HepG2 (cell line): ENCODE results near the gene GLYATL1B. TPM values are rescaled to one million over a fixed set of nuclear protein-coding genes. Genes with fewer than 3 reads are reported as not detected.
"Not testable (repeated sequence)": the region's sequence is repeated elsewhere in the genome, so short reads cannot be mapped to it uniquely, and the experiment has no call there.

ENCODE experiments used
- ATAC-seq: fragments of 200-7000 bp; cut with Tn5 transposase; 3 replicates; pipeline ENCODE4 v1.9.1; 2020; ENCODE audit warnings: mild to moderate bottlenecking, moderate library complexity
- BruUV-seq: library from RNA; stranded (reverse); fragments of 400-500 nt; replicated peaks from 2 replicates; lab custom pipeline; 2021; lab: Mats Ljungman, UMichigan
- CTCF ChIA-PET: fragments of 300-600 bp; formaldehyde crosslinking; extraction: SDS; loops from one replicate; lab custom pipeline; 2021; ENCODE audit warnings: low total read pairs, inconsistent platforms, low intra/inter-chr PET ratio; lab: Yijun Ruan, JAX
- POLR2A ChIA-PET: fragments of 350-600 bp; sonication (Branson Sonifier 250); formaldehyde crosslinking; loops from one replicate; lab custom pipeline; 2020; ENCODE audit warnings: antibody characterized with exemption, inconsistent platforms; lab: Yijun Ruan, JAX
- DNase-seq: peaks from one replicate; pipeline ENCODE4 v3.0.0-alpha.2; 2015; ENCODE audit warnings: low spot score
- FAIRE-seq: peaks from 3 replicates; lab custom pipeline; 2011; peaks lifted over from hg19 to GRCh38; lab: Jason Lieb, UNC
- H2AFZ ChIP-seq: one replicate; pipeline ENCODE4 v1.6.1; 2011; ENCODE audit warnings: low read length, inconsistent platforms
- H3K27ac ChIP-seq: fragments of 300-600 bp; 3 replicates; pipeline ENCODE4 v1.8.0; 2011; ENCODE audit warnings: mixed run types, mild to moderate bottlenecking, mixed read lengths, low read length, inconsistent platforms; ENCODE audit not compliant: insufficient read depth; ENCODE audit errors: extremely low read length
- H3K27me3 ChIP-seq, 2 experiments: fragments of 200-600 bp in 1 of 2; 2 replicates in 1 of 2; 3 replicates in 1 of 2; pipeline versions ENCODE4 v1.6.0 to v1.8.0; 2011; ENCODE audit warnings: low read length in 2 of 2, mild to moderate bottlenecking in 2 of 2, moderate library complexity in 2 of 2, inconsistent platforms in 1 of 2; ENCODE audit not compliant: insufficient read depth in 2 of 2, control insufficient read depth in 1 of 2
- H3K36me3 ChIP-seq, 2 experiments: fragments of 200-600 bp in 1 of 2; replicated peaks in 1 of 2; 2 replicates in 1 of 2; 3 replicates in 1 of 2; pipeline versions ENCODE4 v1.5.1 to v1.8.0; 2011; ENCODE audit warnings: low read length in 2 of 2, inconsistent platforms in 1 of 2; ENCODE audit not compliant: insufficient read depth in 2 of 2, control insufficient read depth in 1 of 2
- H3K4me1 ChIP-seq: 2 replicates; pipeline ENCODE4 v1.5.1; 2012; ENCODE audit warnings: low read length, inconsistent platforms; ENCODE audit not compliant: insufficient read depth
- H3K4me2 ChIP-seq: 2 replicates; pipeline ENCODE4 v1.6.0; 2011; ENCODE audit warnings: low read depth, low read length, inconsistent platforms
- H3K4me3 ChIP-seq, 3 experiments: fragments of 200-600 bp in 1 of 3; sonication (generic), shearing (Covaris generic) in 1 of 3; replicated peaks in 1 of 3; 2 replicates each; pipeline ENCODE4 v1.5.1; 2011 to 2016; ENCODE audit warnings: low read length in 3 of 3, inconsistent platforms in 2 of 3, low read depth in 2 of 3, mild to moderate bottlenecking in 2 of 3, control low read depth in 1 of 3, mixed read lengths in 1 of 3; ENCODE audit not compliant: insufficient read depth in 1 of 3
- H3K79me2 ChIP-seq: one replicate; pipeline ENCODE4 v1.6.1; 2011; ENCODE audit warnings: low read length, inconsistent platforms; ENCODE audit not compliant: insufficient read depth
- H3K9ac ChIP-seq: 2 replicates; pipeline ENCODE4 v1.6.0; 2011; ENCODE audit warnings: mild to moderate bottlenecking, low read depth, low read length, inconsistent platforms; ENCODE audit not compliant: insufficient read depth
- H3K9me3 ChIP-seq: 2 replicates; pipeline ENCODE4 v1.5.1; 2012; ENCODE audit warnings: mild to moderate bottlenecking, low read length
- H4K20me1 ChIP-seq: 2 replicates; pipeline ENCODE4 v1.6.0; 2011; ENCODE audit warnings: inconsistent platforms, mild to moderate bottlenecking, low read length, moderate library complexity; ENCODE audit not compliant: insufficient read depth
- GABPA ChIP-seq, 2 experiments: IDR thresholded peaks; 2 replicates each; pipeline ENCODE4 v1.6.1; 2011 to 2016; ENCODE audit warnings: low read depth in 2 of 2, low read length in 1 of 2, missing biosample characterization in 1 of 2, missing genetic modification characterization in 1 of 2
- GABPB1 ChIP-seq: IDR thresholded peaks from 2 replicates; pipeline ENCODE4 v1.6.1; 2016; ENCODE audit warnings: mild to moderate bottlenecking, missing genetic modification reagents, moderate library complexity, missing compliant biosample characterization
- SMC3 ChIP-seq: IDR thresholded peaks from 2 replicates; pipeline ENCODE4 v1.6.1; 2011; ENCODE audit warnings: low read length, improper control_type of control experiment
- SOX6 ChIP-seq, 2 experiments: fragments of 450-650 bp in 1 of 2; sonication (generic) in 1 of 2; formaldehyde crosslinking in 1 of 2; IDR thresholded peaks; 2 replicates each; pipeline versions ENCODE4 v1.4.0 to v1.6.1; 2017 to 2020; ENCODE audit warnings: antibody characterized with exemption in 1 of 2, mild to moderate bottlenecking in 1 of 2, missing genetic modification reagents in 1 of 2
- ZMYM4 ChIP-seq: sonication (generic); formaldehyde crosslinking; IDR thresholded peaks from 2 replicates; pipeline ENCODE4 v1.8.1; 2023; ENCODE audit warnings: mild to moderate bottlenecking, missing genetic modification reagents
- WGBS: methylation state at CpG from one replicate; pipeline ENCODE4 v1.1.6; 2017; ENCODE audit warnings: low lambda C conversion rate; 5-methylcytosine and 5-hydroxymethylcytosine counted together
- in situ Hi-C: cut with HindIII; loops from 2 replicates; pipeline ENCODE4 v1.10.0; 2017; ENCODE audit warnings: low pct_unique_long_range_greater_than_20kb; ENCODE audit not compliant: extremely low pct_ligation_motif_present
- intact Hi-C: fragments of 100-400 bp; cut with micrococcal nuclease; formaldehyde crosslinking; loops from one replicate; pipeline ENCODE4 v1.10.0; 2022; ENCODE audit not compliant: unreplicated experiment
- polyA plus RNA-seq, 8 experiments: library from polyadenylated mRNA; depleted of rRNA in 3 of 8; stranded (reverse) in 7 of 8; unstranded in 1 of 8; fragments of >200 nt; fragmentation: Illumina TruSeq in 4 of 8; extraction: Trizol in 4 of 8; gene quantifications; 2 replicates each; pipeline versions ENCODE4 v1.2.1 to v1.2.3, GENCODE V29; 2011 to 2016; ENCODE audit warnings: low read depth in 4 of 8, missing spikeins in 1 of 8, mixed read lengths in 1 of 8; ENCODE audit not compliant: insufficient read depth in 1 of 8
- total RNA-seq, 5 experiments: library from RNA; depleted of rRNA; stranded (reverse); fragments of >200 nt; fragmentation: Illumina TruSeq; extraction: Trizol; gene quantifications; 2 replicates each; pipeline ENCODE4 v1.2.3, GENCODE V29; 2016; ENCODE audit warnings: low read depth in 1 of 5
- TF ChIP-seq, protein P1 (sequence below): sonication (generic); formaldehyde crosslinking; IDR thresholded peaks from 2 replicates; pipeline ENCODE4 v1.5.0; 2020; ENCODE audit warnings: mild to moderate bottlenecking, missing genetic modification reagents, moderate library complexity
- TF ChIP-seq, protein P2 (sequence below): sonication (generic); formaldehyde crosslinking; IDR thresholded peaks from 2 replicates; pipeline ENCODE4 v1.4.0; 2020; ENCODE audit warnings: missing genetic modification reagents
- TF ChIP-seq, protein P3 (sequence below), 2 experiments: sonication (generic) in 1 of 2; formaldehyde crosslinking in 1 of 2; IDR thresholded peaks; 2 replicates each; pipeline versions ENCODE4 v1.4.0 to v1.6.1; 2018 to 2020; ENCODE audit warnings: missing genetic modification reagents in 2 of 2, borderline replicate concordance in 1 of 2, low read depth in 1 of 2, mild to moderate bottlenecking in 1 of 2, missing biosample characterization in 1 of 2
- TF ChIP-seq, protein P4 (sequence below): IDR thresholded peaks from 2 replicates; pipeline ENCODE4 v1.6.1; 2016; ENCODE audit warnings: control low read depth

GLYATL1B gene
- total and polyA plus RNA-seq, 2 of the 13 experiments (the other 11 are each of a cell fraction or from before 2014, with no cell fraction given), result not detected

DNA sequence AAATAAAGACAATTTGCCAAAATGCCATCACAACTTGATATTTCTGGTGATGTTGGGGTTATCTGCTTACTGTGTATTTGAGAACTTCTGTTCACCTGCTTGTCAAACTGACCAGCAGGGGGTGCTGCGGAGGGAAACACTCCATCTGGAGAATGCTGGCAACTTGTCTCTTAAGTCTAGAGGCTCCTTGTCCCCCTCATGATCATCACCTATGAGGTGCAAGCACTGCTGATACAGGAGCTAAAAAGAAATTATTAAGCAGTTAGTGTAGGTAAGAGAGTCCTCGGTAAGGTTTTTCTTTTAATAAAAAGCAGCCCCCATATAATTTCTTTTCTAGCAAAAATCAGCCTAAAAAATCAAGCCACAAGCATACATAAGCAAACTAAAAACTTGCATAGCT is 32.7 kb upstream of the GLYATL1B start (continued):
- TF ChIP-seq, protein P1, sequence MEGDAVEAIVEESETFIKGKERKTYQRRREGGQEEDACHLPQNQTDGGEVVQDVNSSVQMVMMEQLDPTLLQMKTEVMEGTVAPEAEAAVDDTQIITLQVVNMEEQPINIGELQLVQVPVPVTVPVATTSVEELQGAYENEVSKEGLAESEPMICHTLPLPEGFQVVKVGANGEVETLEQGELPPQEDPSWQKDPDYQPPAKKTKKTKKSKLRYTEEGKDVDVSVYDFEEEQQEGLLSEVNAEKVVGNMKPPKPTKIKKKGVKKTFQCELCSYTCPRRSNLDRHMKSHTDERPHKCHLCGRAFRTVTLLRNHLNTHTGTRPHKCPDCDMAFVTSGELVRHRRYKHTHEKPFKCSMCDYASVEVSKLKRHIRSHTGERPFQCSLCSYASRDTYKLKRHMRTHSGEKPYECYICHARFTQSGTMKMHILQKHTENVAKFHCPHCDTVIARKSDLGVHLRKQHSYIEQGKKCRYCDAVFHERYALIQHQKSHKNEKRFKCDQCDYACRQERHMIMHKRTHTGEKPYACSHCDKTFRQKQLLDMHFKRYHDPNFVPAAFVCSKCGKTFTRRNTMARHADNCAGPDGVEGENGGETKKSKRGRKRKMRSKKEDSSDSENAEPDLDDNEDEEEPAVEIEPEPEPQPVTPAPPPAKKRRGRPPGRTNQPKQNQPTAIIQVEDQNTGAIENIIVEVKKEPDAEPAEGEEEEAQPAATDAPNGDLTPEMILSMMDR, result peak; percentile 56

DNA sequence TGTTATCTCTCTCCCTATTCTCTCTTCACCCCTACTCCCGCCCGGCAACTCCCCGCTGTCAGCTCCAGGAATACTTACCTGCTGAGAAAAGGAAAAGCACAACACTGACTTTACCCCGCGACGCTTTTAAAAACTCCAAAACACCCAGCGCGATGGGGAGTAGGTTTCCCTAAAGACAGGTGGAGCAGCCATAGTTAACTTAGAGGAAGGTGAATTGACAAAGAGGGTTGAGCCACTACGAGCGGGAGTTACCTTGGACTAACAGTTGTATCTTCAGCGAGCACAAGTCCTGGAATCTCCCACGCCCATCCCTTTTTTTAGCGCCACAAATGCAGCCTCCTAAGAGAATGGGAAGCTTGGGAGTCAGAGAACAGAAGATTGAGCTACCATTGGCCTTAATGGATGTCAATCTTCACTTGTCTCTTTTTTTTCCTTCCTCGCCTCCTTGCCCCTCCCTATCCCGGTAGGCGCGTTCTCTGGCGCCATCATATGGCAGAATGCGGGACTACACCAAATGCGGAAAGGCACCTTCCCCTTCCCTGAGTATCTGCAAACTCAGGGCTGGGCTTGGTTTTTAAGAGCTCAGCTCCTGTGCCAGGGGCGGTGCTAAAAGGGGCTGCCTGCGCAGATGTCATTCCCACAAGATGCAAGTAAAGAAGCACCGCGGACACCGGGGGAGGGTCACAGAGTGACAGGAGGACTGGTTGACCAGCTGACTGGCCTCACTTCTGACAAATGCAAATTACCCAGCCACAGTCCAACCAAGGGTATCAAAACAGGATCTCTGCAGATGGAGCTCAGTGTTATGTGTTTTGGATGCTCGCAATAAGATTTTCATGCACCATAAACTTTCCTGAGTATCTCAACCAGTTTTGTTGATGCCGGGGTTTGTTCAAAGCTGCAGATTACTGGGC is 27.7 kb upstream of the GLYATL1B start:
- not testable (repeated sequence) for H3K9ac ChIP-seq; TF ChIP-seq GABPA (IDR thresholded peaks at IDR 0.05; ENCODE audit: low read depth, low read length); SOX6 (IDR thresholded peaks at IDR 0.05)
- peak; percentile 63 for FAIRE-seq
- peak overlapping the region; percentile 56 for H3K4me2 ChIP-seq
- TF ChIP-seq GABPA (CRISPR knock-in tag; IDR thresholded peaks at IDR 0.05; ENCODE audit: low read depth) (peak; percentile 62), ZMYM4 (peak; percentile 48; the same call in 1 of the 2 replicates), SMC3 (peak; percentile 52; the same call in 1 of the 2 replicates), SOX6 (CRISPR knock-in tag; IDR thresholded peaks at IDR 0.05) (peak; percentile 20; the same call in 1 of the 2 replicates), GABPB1 (CRISPR knock-in tag) (peak; percentile 50; the same call in 1 of the 2 replicates)
- TF ChIP-seq, protein P2, sequence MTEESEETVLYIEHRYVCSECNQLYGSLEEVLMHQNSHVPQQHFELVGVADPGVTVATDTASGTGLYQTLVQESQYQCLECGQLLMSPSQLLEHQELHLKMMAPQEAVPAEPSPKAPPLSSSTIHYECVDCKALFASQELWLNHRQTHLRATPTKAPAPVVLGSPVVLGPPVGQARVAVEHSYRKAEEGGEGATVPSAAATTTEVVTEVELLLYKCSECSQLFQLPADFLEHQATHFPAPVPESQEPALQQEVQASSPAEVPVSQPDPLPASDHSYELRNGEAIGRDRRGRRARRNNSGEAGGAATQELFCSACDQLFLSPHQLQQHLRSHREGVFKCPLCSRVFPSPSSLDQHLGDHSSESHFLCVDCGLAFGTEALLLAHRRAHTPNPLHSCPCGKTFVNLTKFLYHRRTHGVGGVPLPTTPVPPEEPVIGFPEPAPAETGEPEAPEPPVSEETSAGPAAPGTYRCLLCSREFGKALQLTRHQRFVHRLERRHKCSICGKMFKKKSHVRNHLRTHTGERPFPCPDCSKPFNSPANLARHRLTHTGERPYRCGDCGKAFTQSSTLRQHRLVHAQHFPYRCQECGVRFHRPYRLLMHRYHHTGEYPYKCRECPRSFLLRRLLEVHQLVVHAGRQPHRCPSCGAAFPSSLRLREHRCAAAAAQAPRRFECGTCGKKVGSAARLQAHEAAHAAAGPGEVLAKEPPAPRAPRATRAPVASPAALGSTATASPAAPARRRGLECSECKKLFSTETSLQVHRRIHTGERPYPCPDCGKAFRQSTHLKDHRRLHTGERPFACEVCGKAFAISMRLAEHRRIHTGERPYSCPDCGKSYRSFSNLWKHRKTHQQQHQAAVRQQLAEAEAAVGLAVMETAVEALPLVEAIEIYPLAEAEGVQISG (CRISPR knock-in tag), result 0 out of 2 replicates have a peak, but pooled peaks have one; percentile 22
- TF ChIP-seq, protein P3, sequence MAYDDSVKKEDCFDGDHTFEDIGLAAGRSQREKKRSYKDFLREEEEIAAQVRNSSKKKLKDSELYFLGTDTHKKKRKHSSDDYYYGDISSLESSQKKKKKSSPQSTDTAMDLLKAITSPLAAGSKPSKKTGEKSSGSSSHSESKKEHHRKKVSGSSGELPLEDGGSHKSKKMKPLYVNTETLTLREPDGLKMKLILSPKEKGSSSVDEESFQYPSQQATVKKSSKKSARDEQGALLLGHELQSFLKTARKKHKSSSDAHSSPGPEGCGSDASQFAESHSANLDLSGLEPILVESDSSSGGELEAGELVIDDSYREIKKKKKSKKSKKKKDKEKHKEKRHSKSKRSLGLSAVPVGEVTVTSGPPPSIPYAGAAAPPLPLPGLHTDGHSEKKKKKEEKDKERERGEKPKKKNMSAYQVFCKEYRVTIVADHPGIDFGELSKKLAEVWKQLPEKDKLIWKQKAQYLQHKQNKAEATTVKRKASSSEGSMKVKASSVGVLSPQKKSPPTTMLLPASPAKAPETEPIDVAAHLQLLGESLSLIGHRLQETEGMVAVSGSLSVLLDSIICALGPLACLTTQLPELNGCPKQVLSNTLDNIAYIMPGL (CRISPR knock-in tag; IDR thresholded peaks at IDR 0.05; ENCODE audit: borderline replicate concordance in 1 of 2, low read depth in 1 of 2), result peak in 1 of 2 experiments; percentile 33; a peak in 1 of 4 replicates
- TF ChIP-seq, protein P4, sequence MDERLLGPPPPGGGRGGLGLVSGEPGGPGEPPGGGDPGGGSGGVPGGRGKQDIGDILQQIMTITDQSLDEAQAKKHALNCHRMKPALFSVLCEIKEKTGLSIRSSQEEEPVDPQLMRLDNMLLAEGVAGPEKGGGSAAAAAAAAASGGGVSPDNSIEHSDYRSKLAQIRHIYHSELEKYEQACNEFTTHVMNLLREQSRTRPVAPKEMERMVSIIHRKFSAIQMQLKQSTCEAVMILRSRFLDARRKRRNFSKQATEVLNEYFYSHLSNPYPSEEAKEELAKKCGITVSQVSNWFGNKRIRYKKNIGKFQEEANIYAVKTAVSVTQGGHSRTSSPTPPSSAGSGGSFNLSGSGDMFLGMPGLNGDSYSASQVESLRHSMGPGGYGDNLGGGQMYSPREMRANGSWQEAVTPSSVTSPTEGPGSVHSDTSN (CRISPR knock-in tag), result peak; percentile 87

More for the DNA sequence above, 27.7 kb upstream of the GLYATL1B start:
- POLR2A ChIA-PET, in situ Hi-C loops, H4K20me1 ChIP-seq, H3K27ac ChIP-seq, H3K27me3 ChIP-seq, H3K36me3 ChIP-seq, H3K9me3 ChIP-seq, H2AFZ ChIP-seq, H3K4me1 ChIP-seq, H3K79me2 ChIP-seq, BruUV-seq: not testable (repeated sequence)
- WGBS, result 15% methylated on average over 25 of the region's 27 CpGs
- intact Hi-C loops, result loop anchor here (1.0 to 5.0 kb wide), 3 partner anchors 100 to 206 kb away; no protein-coding TSS in a partner anchor
- ATAC-seq (peak; percentile 94), DNase-seq (peak; percentile 66)
- peak overlapping the region in 1 of 3 experiments; percentile 24; a peak in 2 of 6 replicates for H3K4me3 ChIP-seq
- CTCF ChIA-PET, result interaction anchor here (0.7 kb wide), 1 partner anchor 100 kb away, joined by 5 read pairs; no protein-coding TSS in a partner anchor
